Prostate gland (tissue), 2 donors: ENCODE results near the gene ADD1. TPM values are rescaled to one million over a fixed set of nuclear protein-coding genes. Genes with fewer than 3 reads are reported as not detected.

Experiments used
- DNase-seq: peaks from one replicate; pipeline ENCODE4 v3.0.0-alpha.2; 2019; ENCODE audit warnings: low spot score
- H3K27ac ChIP-seq, 2 donors: fragments of 200-600 bp; sonication (generic); 2 replicates each; pipeline ENCODE4 v1.5.1; 2017 to 2019
- H3K27me3 ChIP-seq: fragments of 200-600 bp; sonication (generic); replicated peaks from 2 replicates; pipeline ENCODE4 v1.5.1; 2019; ENCODE audit not compliant: insufficient read depth
- H3K36me3 ChIP-seq, 2 donors: fragments of 200-600 bp; sonication (generic); 1 replicate in 1 of 2; 2 replicates in 1 of 2; pipeline versions ENCODE4 v1.5.1 to v1.8.1; 2017 to 2019
- H3K4me1 ChIP-seq: fragments of 200-600 bp; sonication (generic); replicated peaks from 2 replicates; pipeline ENCODE4 v1.5.1; 2019
- H3K4me3 ChIP-seq, 2 donors: fragments of 200-600 bp; sonication (generic); 2 replicates each; pipeline ENCODE4 v1.5.1; 2017 to 2019
- H3K9me3 ChIP-seq: fragments of 200-600 bp; sonication (generic); 2 replicates; pipeline ENCODE4 v1.5.1; 2017
- POLR2A ChIP-seq: fragments of 450-650 bp; IDR thresholded peaks from one replicate; pipeline ENCODE4 v1.6.1; 2016; ENCODE audit warnings: antibody characterized with exemption, mild to moderate bottlenecking
- POLR2AphosphoS5 ChIP-seq: sonication (generic); formaldehyde crosslinking; IDR thresholded peaks from one replicate; pipeline ENCODE4 v1.6.1; 2017; ENCODE audit warnings: antibody characterized with exemption
- WGBS: methylation state at CpG from one replicate; pipeline ENCODE4 v1.1.5; 2018; 5-methylcytosine and 5-hydroxymethylcytosine counted together
- intact Hi-C: fragments of 100-400 bp; cut with DNase I; formaldehyde crosslinking; loops from one replicate; pipeline ENCODE4 v1.14.2; 2022
- total RNA-seq, 2 donors: library from RNA; depleted of rRNA; stranded (reverse); fragments of >200 nt; gene quantifications; one replicate each; pipeline ENCODE4 v1.1.0, GENCODE V29; 2016
- TF ChIP-seq, protein P1 (sequence below), 4 experiments: fragments of 200-600 bp in 2 of 4; fragments of 450-650 bp in 2 of 4; sonication (generic) in 2 of 4; IDR thresholded peaks; 1 replicate in 3 of 4; 2 replicates in 1 of 4; pipeline ENCODE4 v1.5.1; 2016 to 2019; ENCODE audit warnings: antibody characterized with exemption in 4 of 4, mild to moderate bottlenecking in 2 of 4, moderate library complexity in 2 of 4

ADD1 gene
- total RNA-seq, 2 donors from 2014 or later: 164 to 321 TPM

DNA sequence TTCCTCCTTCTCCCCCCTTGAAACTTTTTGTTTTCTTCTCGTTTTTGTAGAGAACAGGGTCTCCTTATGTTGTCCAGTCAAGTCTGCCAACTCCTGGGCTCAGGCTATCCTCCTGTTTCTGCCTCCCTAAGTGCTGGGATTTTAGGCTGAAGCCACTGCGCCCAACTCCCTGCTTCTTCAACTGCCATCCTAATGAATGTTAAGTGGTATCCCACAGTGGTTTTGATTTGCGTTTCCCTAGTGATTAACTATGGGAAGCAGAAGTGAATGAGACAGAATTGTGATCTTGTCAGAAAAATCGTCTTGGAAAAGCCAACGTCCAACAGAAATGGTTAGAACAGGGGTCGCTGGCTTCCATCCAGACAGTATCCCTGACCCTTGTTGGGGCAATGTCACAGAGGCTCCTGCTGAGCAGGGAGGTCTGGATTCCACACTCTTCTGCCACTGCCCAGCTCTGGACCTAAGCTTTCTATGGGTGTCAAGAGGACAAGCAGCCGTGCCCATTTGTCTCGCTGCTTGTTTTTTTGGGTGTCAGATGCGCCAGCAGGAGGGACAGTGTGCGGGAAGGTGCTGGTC is 869 bp upstream of the ADD1 start:
- TF ChIP-seq, protein P1, sequence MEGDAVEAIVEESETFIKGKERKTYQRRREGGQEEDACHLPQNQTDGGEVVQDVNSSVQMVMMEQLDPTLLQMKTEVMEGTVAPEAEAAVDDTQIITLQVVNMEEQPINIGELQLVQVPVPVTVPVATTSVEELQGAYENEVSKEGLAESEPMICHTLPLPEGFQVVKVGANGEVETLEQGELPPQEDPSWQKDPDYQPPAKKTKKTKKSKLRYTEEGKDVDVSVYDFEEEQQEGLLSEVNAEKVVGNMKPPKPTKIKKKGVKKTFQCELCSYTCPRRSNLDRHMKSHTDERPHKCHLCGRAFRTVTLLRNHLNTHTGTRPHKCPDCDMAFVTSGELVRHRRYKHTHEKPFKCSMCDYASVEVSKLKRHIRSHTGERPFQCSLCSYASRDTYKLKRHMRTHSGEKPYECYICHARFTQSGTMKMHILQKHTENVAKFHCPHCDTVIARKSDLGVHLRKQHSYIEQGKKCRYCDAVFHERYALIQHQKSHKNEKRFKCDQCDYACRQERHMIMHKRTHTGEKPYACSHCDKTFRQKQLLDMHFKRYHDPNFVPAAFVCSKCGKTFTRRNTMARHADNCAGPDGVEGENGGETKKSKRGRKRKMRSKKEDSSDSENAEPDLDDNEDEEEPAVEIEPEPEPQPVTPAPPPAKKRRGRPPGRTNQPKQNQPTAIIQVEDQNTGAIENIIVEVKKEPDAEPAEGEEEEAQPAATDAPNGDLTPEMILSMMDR (IDR thresholded peaks at IDR 0.05): no peak
- TF ChIP-seq POLR2A (no peak), POLR2AphosphoS5 (no peak)
- Histone ChIP-seq H3K27ac (peak overlapping the region; percentile 92 to 95), H3K4me1 (peaks cover 2% of the 10 kb centered on the region), H3K36me3 (no peaks in the 10 kb centered on the region), H3K4me3 (peak overlapping the region; percentile 69 to 96), H3K9me3 (no peaks in the 10 kb centered on the region), H3K27me3 (no peaks in the 10 kb centered on the region)
- WGBS: 17% methylated on average over 10 of the region's 10 CpGs
- no peak for DNase-seq
- intact Hi-C loops: loop anchor here (5.0 kb wide), 1 partner anchor 90 kb away; no protein-coding TSS in a partner anchor

DNA sequence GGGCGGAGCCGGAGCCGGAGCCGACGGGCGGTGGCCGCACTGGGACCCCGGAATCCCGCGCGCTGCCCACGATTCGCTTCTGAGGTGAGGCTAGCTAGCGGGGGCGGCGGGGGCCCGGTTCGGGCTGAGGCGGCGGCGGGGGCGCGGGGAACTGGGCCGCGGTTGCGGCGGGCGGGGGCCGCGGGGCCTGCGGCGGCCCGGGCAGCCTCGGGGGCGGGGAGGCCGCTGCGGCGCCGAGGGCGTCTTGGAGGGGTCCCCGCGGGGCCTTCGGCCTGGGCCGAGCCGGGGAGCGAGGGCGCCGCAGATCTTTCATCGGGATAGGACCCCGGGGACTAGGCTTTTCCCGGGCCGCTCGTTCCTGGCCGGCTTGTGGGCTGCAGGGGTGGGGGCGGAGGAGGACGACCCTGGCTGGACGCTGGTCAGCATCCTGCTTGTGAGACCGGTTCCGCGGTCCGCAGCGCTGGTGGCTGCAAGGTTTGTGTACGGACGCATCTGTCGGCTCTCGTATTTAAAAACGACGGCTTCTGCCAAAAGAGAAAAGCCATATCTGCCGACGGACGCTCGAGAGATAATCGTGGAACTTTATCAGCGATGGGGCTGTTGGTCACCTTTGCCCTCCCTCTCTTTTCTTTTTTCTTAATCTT is 419 bp downstream of the ADD1 start:
- peak overlapping the region; percentile 92 to 95 for H3K27ac ChIP-seq
- intact Hi-C loops: loop anchor here (5.0 kb wide), 1 partner anchor 88 kb away; no protein-coding TSS in a partner anchor
- WGBS: under 1% methylated on average over 48 of the region's 74 CpGs
- H3K4me1 ChIP-seq: peaks cover 2% of the 10 kb centered on the region
- H3K4me3 ChIP-seq: peak overlapping the region; percentile 69 to 96
- peak; percentile 53 for DNase-seq
- no peaks in the 10 kb centered on the region for H3K27me3 ChIP-seq
- H3K36me3 ChIP-seq: no peaks in the 10 kb centered on the region
- no peak for TF ChIP-seq POLR2AphosphoS5
- TF ChIP-seq, protein P1 (IDR thresholded peaks at IDR 0.05): no peak
- TF ChIP-seq POLR2A: no peak
- H3K9me3 ChIP-seq: no peaks in the 10 kb centered on the region

DNA sequence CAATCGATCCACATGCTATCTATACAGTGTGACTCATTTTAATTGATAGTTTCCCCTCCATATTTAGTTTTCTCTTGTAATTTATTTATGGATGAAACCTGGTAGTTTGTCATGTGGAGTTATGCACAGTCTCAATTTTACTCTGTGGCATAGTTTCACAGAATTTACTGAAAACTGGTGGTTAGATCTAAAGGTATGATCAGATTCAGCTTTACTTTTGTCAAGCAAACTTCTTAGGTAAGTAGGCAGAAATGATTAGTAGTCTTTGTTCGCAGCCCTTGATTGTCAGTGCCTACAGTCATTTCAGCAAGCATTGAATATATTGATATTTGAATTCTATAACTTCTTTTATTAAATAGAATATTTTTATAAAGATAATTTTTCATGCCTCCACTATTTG is 2.5 kb downstream of the ADD1 start:
- no peak for DNase-seq
- Histone ChIP-seq H3K4me1 (peaks cover 2% of the 10 kb centered on the region), H3K27ac (no peak overlapping the region), H3K9me3 (no peaks in the 10 kb centered on the region), H3K36me3 (no peaks in the 10 kb centered on the region), H3K27me3 (no peaks in the 10 kb centered on the region), H3K4me3 (no peak overlapping the region)
- TF ChIP-seq POLR2A (no peak), POLR2AphosphoS5 (no peak)
- TF ChIP-seq, protein P1 (IDR thresholded peaks at IDR 0.05): no peak
- intact Hi-C loops: no loop called here
- WGBS: 84% methylated on average over 2 of the region's 2 CpGs

DNA sequence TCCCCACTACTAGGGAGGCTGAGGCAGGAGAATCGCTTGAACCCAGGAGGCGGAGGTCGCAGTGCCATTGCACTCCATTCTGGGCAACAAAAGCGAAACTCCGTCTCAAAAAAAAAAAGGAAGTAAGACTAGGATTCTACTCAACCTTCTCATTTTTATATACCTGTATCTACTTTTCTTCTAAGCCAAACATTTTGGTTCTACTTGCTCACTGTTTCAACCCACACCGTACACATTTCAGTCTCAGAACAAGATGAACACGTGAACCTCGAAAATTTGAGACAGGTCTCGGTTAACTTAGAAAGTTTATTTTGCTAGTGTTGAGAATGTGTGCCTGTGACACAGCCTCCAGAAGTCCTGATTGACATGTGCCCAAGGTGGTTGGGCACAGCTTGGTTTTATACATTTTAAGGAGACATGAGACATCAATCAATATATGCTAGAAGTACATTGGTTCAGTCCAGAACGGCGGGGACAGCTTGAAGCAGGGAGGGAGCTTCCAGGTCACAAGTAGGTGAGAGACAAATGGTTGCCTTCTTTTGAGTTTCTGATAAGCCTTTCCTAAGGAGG is 3.7 kb downstream of the ADD1 start:
- no peak for DNase-seq
- Histone ChIP-seq H3K36me3 (no peaks in the 10 kb centered on the region), H3K27me3 (no peaks in the 10 kb centered on the region), H3K4me1 (peaks cover 2% of the 10 kb centered on the region), H3K9me3 (no peaks in the 10 kb centered on the region), H3K27ac (no peak overlapping the region), H3K4me3 (no peak overlapping the region)
- TF ChIP-seq, protein P1 (IDR thresholded peaks at IDR 0.05): no peak
- TF ChIP-seq POLR2A: no peak
- no peak for TF ChIP-seq POLR2AphosphoS5
- 87% methylated on average over 11 of the region's 11 CpGs for WGBS
- intact Hi-C loops: no loop called here
